HL-60 (cell line): Measurements from ENCODE around the gene KMT5B.

ENCODE experiments used
- GABPA ChIP-seq: IDR thresholded peaks from 2 replicates; pipeline ENCODE4 v1.6.1; 2012; ENCODE audit warnings: low read depth
- POLR2AphosphoS5 ChIP-seq: IDR thresholded peaks from 2 replicates; pipeline ENCODE4 v1.6.1; 2012; ENCODE audit warnings: low read depth
- SPI1 ChIP-seq: IDR thresholded peaks from 2 replicates; pipeline ENCODE4 v1.6.1; 2012; ENCODE audit warnings: low read depth, mild to moderate bottlenecking, borderline replicate concordance
- TF ChIP-seq, protein P1 (sequence below): IDR thresholded peaks from one replicate; pipeline ENCODE4 v1.5.1; 2011; ENCODE audit warnings: low read length, control low read depth, inconsistent platforms; ENCODE audit not compliant: insufficient read depth

DNA sequence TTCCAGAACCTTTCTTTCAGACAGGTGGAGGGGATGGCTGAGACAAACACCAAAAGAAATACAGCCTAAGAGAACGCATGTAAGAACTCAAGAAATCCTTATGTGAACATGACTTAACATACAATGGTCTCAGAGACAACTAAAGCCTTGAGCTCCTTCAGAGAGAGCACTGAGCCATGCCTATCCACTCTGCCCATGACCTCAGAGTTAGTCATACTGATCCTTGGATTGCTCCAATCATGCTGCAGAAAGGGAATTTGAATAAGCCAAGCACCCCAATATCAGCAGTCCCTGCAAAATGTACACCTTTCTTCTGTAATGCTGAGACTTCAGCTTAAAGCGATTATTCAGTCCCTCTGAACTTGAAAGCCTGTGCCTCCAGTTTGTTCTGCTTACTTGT, 48.7 kb downstream of the KMT5B start:
- TF ChIP-seq SPI1: no peak
- TF ChIP-seq, protein P1, sequence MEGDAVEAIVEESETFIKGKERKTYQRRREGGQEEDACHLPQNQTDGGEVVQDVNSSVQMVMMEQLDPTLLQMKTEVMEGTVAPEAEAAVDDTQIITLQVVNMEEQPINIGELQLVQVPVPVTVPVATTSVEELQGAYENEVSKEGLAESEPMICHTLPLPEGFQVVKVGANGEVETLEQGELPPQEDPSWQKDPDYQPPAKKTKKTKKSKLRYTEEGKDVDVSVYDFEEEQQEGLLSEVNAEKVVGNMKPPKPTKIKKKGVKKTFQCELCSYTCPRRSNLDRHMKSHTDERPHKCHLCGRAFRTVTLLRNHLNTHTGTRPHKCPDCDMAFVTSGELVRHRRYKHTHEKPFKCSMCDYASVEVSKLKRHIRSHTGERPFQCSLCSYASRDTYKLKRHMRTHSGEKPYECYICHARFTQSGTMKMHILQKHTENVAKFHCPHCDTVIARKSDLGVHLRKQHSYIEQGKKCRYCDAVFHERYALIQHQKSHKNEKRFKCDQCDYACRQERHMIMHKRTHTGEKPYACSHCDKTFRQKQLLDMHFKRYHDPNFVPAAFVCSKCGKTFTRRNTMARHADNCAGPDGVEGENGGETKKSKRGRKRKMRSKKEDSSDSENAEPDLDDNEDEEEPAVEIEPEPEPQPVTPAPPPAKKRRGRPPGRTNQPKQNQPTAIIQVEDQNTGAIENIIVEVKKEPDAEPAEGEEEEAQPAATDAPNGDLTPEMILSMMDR: no peak
- TF ChIP-seq POLR2AphosphoS5: no peak
- no peak for TF ChIP-seq GABPA
